HepG2 (cell line): Measurements from ENCODE around the gene KDM7A. TPM values are rescaled to one million over a fixed set of nuclear protein-coding genes. Genes with fewer than 3 reads are reported as not detected.

Experiments
- CBX5 ChIP-seq: sonication (generic); formaldehyde crosslinking; IDR thresholded peaks from 2 replicates; pipeline ENCODE4 v1.4.0; 2020; ENCODE audit warnings: missing genetic modification reagents, borderline replicate concordance
- CEBPG ChIP-seq: IDR thresholded peaks from 2 replicates; pipeline ENCODE4 v1.6.1; 2016
- GATAD1 ChIP-seq: IDR thresholded peaks from 2 replicates; pipeline ENCODE4 v1.6.1; 2016; ENCODE audit warnings: missing genetic modification reagents, missing compliant biosample characterization
- MLXIP ChIP-seq: sonication (generic); formaldehyde crosslinking; IDR thresholded peaks from 2 replicates; pipeline ENCODE4 v1.9.0; 2021; ENCODE audit warnings: missing genetic modification reagents, borderline replicate concordance
- PHF20 ChIP-seq: sonication (generic); formaldehyde crosslinking; IDR thresholded peaks from 2 replicates; pipeline ENCODE4 v1.5.0; 2020; ENCODE audit warnings: mild to moderate bottlenecking, missing genetic modification reagents
- PLSCR1 ChIP-seq: sonication (generic); formaldehyde crosslinking; IDR thresholded peaks from 2 replicates; pipeline ENCODE4 v1.5.0; 2020; ENCODE audit warnings: missing genetic modification reagents, mild to moderate bottlenecking, borderline replicate concordance
- SALL2 ChIP-seq: sonication (generic); formaldehyde crosslinking; IDR thresholded peaks from 2 replicates; pipeline ENCODE4 v1.8.1; 2023; ENCODE audit warnings: mild to moderate bottlenecking, missing genetic modification reagents, inconsistent platforms
- TRIM22 ChIP-seq: fragments of 450-650 bp; IDR thresholded peaks from 2 replicates; pipeline ENCODE4 v1.6.1; 2017
- ZBTB10 ChIP-seq: sonication (generic); formaldehyde crosslinking; IDR thresholded peaks from 2 replicates; pipeline ENCODE4 v1.4.0; 2020; ENCODE audit warnings: missing genetic modification reagents, borderline replicate concordance
- ZBTB26 ChIP-seq: IDR thresholded peaks from 2 replicates; pipeline ENCODE4 v1.6.1; 2016; ENCODE audit warnings: missing compliant biosample characterization, missing genetic modification reagents, borderline replicate concordance
- ZBTB39 ChIP-seq: sonication (generic); formaldehyde crosslinking; IDR thresholded peaks from 2 replicates; pipeline ENCODE4 v1.5.0; 2020; ENCODE audit warnings: missing genetic modification reagents
- ZNF17 ChIP-seq: sonication (generic); formaldehyde crosslinking; IDR thresholded peaks from 2 replicates; pipeline ENCODE4 v1.5.0; 2020; ENCODE audit warnings: mild to moderate bottlenecking, missing genetic modification reagents
- ZNF547 ChIP-seq: sonication (generic); formaldehyde crosslinking; IDR thresholded peaks from 2 replicates; pipeline ENCODE4 v1.5.1; 2020; ENCODE audit warnings: mild to moderate bottlenecking, missing genetic modification reagents
- ZNF704 ChIP-seq: sonication (generic); formaldehyde crosslinking; IDR thresholded peaks from 2 replicates; pipeline ENCODE4 v1.8.1; 2023; ENCODE audit warnings: mild to moderate bottlenecking, inconsistent platforms, moderate library complexity, missing genetic modification reagents, borderline replicate concordance
- ZNF879 ChIP-seq: sonication (generic); formaldehyde crosslinking; IDR thresholded peaks from 2 replicates; pipeline ENCODE4 v1.8.1; 2023; ENCODE audit warnings: missing genetic modification reagents
- polyA plus RNA-seq, 8 experiments: library from polyadenylated mRNA; depleted of rRNA in 3 of 8; stranded (reverse) in 7 of 8; unstranded in 1 of 8; fragments of >200 nt; fragmentation: Illumina TruSeq in 4 of 8; extraction: Trizol in 4 of 8; gene quantifications; 2 replicates each; pipeline versions ENCODE4 v1.2.1 to v1.2.3, GENCODE V29; 2011 to 2016; ENCODE audit warnings: low read depth in 4 of 8, missing spikeins in 1 of 8, mixed read lengths in 1 of 8; ENCODE audit not compliant: insufficient read depth in 1 of 8
- total RNA-seq, 5 experiments: library from RNA; depleted of rRNA; stranded (reverse); fragments of >200 nt; fragmentation: Illumina TruSeq; extraction: Trizol; gene quantifications; 2 replicates each; pipeline ENCODE4 v1.2.3, GENCODE V29; 2016; ENCODE audit warnings: low read depth in 1 of 5

Gene KDM7A
- total and polyA plus RNA-seq, 2 of the 13 experiments (the other 11 are each of a cell fraction or from before 2014, with no cell fraction given) = 10.8 to 16.8 TPM

- TF ChIP-seq ZBTB39 (CRISPR knock-in tag) (0 out of 2 replicates have a peak, but pooled peaks have one; percentile 35), ZBTB26 (CRISPR knock-in tag) (no peak), PLSCR1 (CRISPR knock-in tag) (no peak), ZBTB10 (CRISPR knock-in tag) (no peak; the same call in 1 of the 2 replicates), TRIM22 (no peak), SALL2 (CRISPR knock-in tag) (no peak), ZNF704 (CRISPR knock-in tag) (no peak), PHF20 (CRISPR knock-in tag) (no peak), GATAD1 (CRISPR knock-in tag) (no peak), CBX5 (CRISPR knock-in tag) (no peak), MLXIP (CRISPR knock-in tag) (no peak), CEBPG (CRISPR knock-in tag) (no peak), ZNF17 (CRISPR knock-in tag) (no peak), ZNF547 (CRISPR knock-in tag) (no peak; the same call in 1 of the 2 replicates), ZNF879 (CRISPR knock-in tag) (peak; percentile 49; the same call in 1 of the 2 replicates)
Observed at GRCh38 chr7:140175221-140176121, 1.3 kb downstream of the KDM7A start (continued).
